H1 (cell line): ENCODE data around the gene NAA60. TPM values are rescaled to one million over a fixed set of nuclear protein-coding genes. Genes with fewer than 3 reads are reported as not detected.

Source experiments
- CTCF ChIA-PET: fragments of 300-600 bp; sonication (Branson Sonifier 250); formaldehyde crosslinking; loops from one replicate; lab custom pipeline; 2021; ENCODE audit not compliant: partially characterized antibody; lab: Charles Lee
- POLR2A ChIA-PET: fragments of 300-600 bp; sonication (Branson Sonifier 250); formaldehyde crosslinking; loops from one replicate; lab custom pipeline; 2021; ENCODE audit warnings: inconsistent platforms; ENCODE audit not compliant: partially characterized antibody; lab: Charles Lee
- DNase-seq, 2 experiments: peaks; one replicate each; pipeline versions ENCODE4 v3.0.0 to v3.0.0-alpha.2; 2010 to 2022; ENCODE audit warnings: low spot score in 2 of 2, low read depth in 1 of 2, mixed read lengths in 1 of 2
- FAIRE-seq: peaks from 2 replicates; lab custom pipeline; 2011; peaks lifted over from hg19 to GRCh38; lab: Jason Lieb, UNC
- H2AFZ ChIP-seq: 2 replicates; pipeline ENCODE4 v1.8.1; 2012; ENCODE audit warnings: low read length, inconsistent platforms
- H2AK5ac ChIP-seq: 2 replicates; pipeline ENCODE4 v1.6.1; 2013; ENCODE audit warnings: low read depth, low read length
- H2BK120ac ChIP-seq: replicated peaks from 2 replicates; pipeline ENCODE3; 2013; ENCODE audit warnings: low read depth, low read length, inconsistent platforms
- H2BK12ac ChIP-seq: 2 replicates; pipeline ENCODE4 v1.6.1; 2013; ENCODE audit warnings: low read depth, low read length
- H2BK15ac ChIP-seq: 2 replicates; pipeline ENCODE4 v1.6.1; 2013; ENCODE audit warnings: low read length
- H2BK20ac ChIP-seq: 2 replicates; pipeline ENCODE4 v1.6.1; 2013; ENCODE audit warnings: low read length
- H2BK5ac ChIP-seq: 2 replicates; pipeline ENCODE4 v1.6.1; 2013; ENCODE audit warnings: low read depth, low read length
- H3K14ac ChIP-seq: 2 replicates; pipeline ENCODE4 v1.6.1; 2013; ENCODE audit warnings: inconsistent platforms; ENCODE audit not compliant: insufficient read length
- H3K18ac ChIP-seq: 2 replicates; pipeline ENCODE4 v1.6.1; 2013; ENCODE audit warnings: low read length; ENCODE audit errors: extremely low read depth
- H3K23ac ChIP-seq: 2 replicates; pipeline ENCODE4 v1.6.1; 2013; ENCODE audit warnings: inconsistent platforms; ENCODE audit not compliant: insufficient read length
- H3K23me2 ChIP-seq: 2 replicates; pipeline ENCODE4 v1.6.1; 2013; ENCODE audit warnings: low read depth, low read length
- H3K27ac ChIP-seq: 2 replicates; pipeline ENCODE4 v1.6.1; 2011; ENCODE audit warnings: low read depth, low read length, inconsistent platforms
- H3K27me3 ChIP-seq, 4 experiments: replicated peaks in 1 of 4; 1 replicate in 1 of 4; 2 replicates in 3 of 4; pipeline versions ENCODE4 v1.6.1 to v1.8.1; 2011 to 2013; ENCODE audit warnings: low read length in 3 of 4, mild to moderate bottlenecking in 3 of 4, inconsistent platforms in 2 of 4, mixed read lengths in 2 of 4, moderate library complexity in 1 of 4; ENCODE audit not compliant: control insufficient read depth in 3 of 4, insufficient read depth in 3 of 4; ENCODE audit errors: extremely low read depth in 1 of 4
- H3K36me3 ChIP-seq, 4 experiments: 2 replicates each; pipeline versions ENCODE4 v1.6.1 to v1.8.1; 2011 to 2013; ENCODE audit warnings: mild to moderate bottlenecking in 4 of 4, low read length in 3 of 4, moderate library complexity in 2 of 4, control low read depth in 1 of 4, inconsistent platforms in 1 of 4; ENCODE audit not compliant: insufficient read depth in 4 of 4, control insufficient read depth in 2 of 4
- H3K4ac ChIP-seq: replicated peaks from 2 replicates; pipeline ENCODE3; 2013; ENCODE audit warnings: low read length, low read depth, mixed read lengths, inconsistent platforms; ENCODE audit not compliant: insufficient read length
- H3K4me1 ChIP-seq, 4 experiments: replicated peaks in 1 of 4; 1 replicate in 1 of 4; 2 replicates in 3 of 4; pipeline versions ENCODE4 v1.6.1 to v1.8.1; 2011 to 2013; ENCODE audit warnings: low read length in 3 of 4, inconsistent platforms in 2 of 4, mixed read lengths in 1 of 4; ENCODE audit not compliant: insufficient read depth in 4 of 4, control insufficient read depth in 3 of 4
- H3K4me2 ChIP-seq, 2 experiments: 2 replicates each; pipeline versions ENCODE4 v1.6.1 to v1.8.1; 2011 to 2013; ENCODE audit warnings: low read depth in 2 of 2, low read length in 2 of 2, control low read depth in 1 of 2, inconsistent platforms in 1 of 2, mild to moderate bottlenecking in 1 of 2; ENCODE audit not compliant: insufficient read depth in 1 of 2
- H3K4me3 ChIP-seq, 4 experiments: fragments of 200-600, 300-600 bp in 1 of 4; sonication (generic), shearing (Covaris generic), sonication (Bioruptor Twin) in 1 of 4; 2 replicates each; pipeline versions ENCODE4 v1.5.1 to v1.8.1; 2011 to 2016; ENCODE audit warnings: low read length in 4 of 4, low read depth in 3 of 4, control low read depth in 2 of 4, inconsistent platforms in 2 of 4, mild to moderate bottlenecking in 2 of 4, mixed read lengths in 1 of 4, moderate library complexity in 1 of 4; ENCODE audit not compliant: insufficient read depth in 2 of 4; ENCODE audit errors: extremely low read depth in 1 of 4
- H3K56ac ChIP-seq: replicated peaks from 2 replicates; pipeline ENCODE3; 2013; ENCODE audit warnings: low read depth, mild to moderate bottlenecking, mixed read lengths, low read length, inconsistent platforms; ENCODE audit not compliant: insufficient read length
- H3K79me1 ChIP-seq: 2 replicates; pipeline ENCODE4 v1.6.1; 2013; ENCODE audit warnings: low read depth, low read length, control low read depth
- H3K79me2 ChIP-seq, 2 experiments: 2 replicates each; pipeline versions ENCODE4 v1.6.1 to v1.8.1; 2012 to 2013; ENCODE audit warnings: low read length in 2 of 2, mild to moderate bottlenecking in 2 of 2, inconsistent platforms in 1 of 2; ENCODE audit not compliant: insufficient read depth in 2 of 2, control insufficient read depth in 1 of 2
- H3K9ac ChIP-seq, 4 experiments: replicated peaks in 1 of 4; 1 replicate in 1 of 4; 2 replicates in 3 of 4; pipeline versions ENCODE4 v1.6.1 to v1.8.1; 2011 to 2013; ENCODE audit warnings: low read depth in 3 of 4, low read length in 3 of 4, control low read depth in 2 of 4, mild to moderate bottlenecking in 2 of 4, moderate library complexity in 2 of 4, inconsistent platforms in 1 of 4; ENCODE audit errors: extremely low read depth in 1 of 4
- H3K9me3 ChIP-seq, 2 experiments: 2 replicates each; pipeline versions ENCODE4 v1.6.1 to v1.8.1; 2012 to 2013; ENCODE audit warnings: mild to moderate bottlenecking in 2 of 2, moderate library complexity in 2 of 2, control low read depth in 1 of 2, inconsistent platforms in 1 of 2, low read depth in 1 of 2, low read length in 1 of 2, mixed read lengths in 1 of 2; ENCODE audit not compliant: insufficient read depth in 2 of 2
- H4K20me1 ChIP-seq, 2 experiments: replicated peaks in 1 of 2; 2 replicates each; pipeline versions ENCODE3 to v1.8.1; 2011 to 2013; ENCODE audit warnings: inconsistent platforms in 2 of 2, low read length in 2 of 2, mild to moderate bottlenecking in 1 of 2; ENCODE audit not compliant: insufficient read depth in 2 of 2, control insufficient read depth in 1 of 2
- H4K5ac ChIP-seq: 2 replicates; pipeline ENCODE4 v1.6.1; 2013; ENCODE audit warnings: low read length, low read depth, mixed read lengths, inconsistent platforms; ENCODE audit not compliant: insufficient read length
- H4K8ac ChIP-seq: 2 replicates; pipeline ENCODE4 v1.8.0; 2013; ENCODE audit warnings: mild to moderate bottlenecking, moderate library complexity, low read length, inconsistent platforms; ENCODE audit not compliant: insufficient read depth; ENCODE audit errors: extremely low read depth
- H4K91ac ChIP-seq: replicated peaks from 2 replicates; pipeline ENCODE3; 2013; ENCODE audit warnings: low read length, mixed read lengths, inconsistent platforms; ENCODE audit not compliant: insufficient read length
- POLR2A ChIP-seq, 2 experiments: IDR thresholded peaks; 1 replicate in 1 of 2; 2 replicates in 1 of 2; pipeline ENCODE4 v1.6.1; 2011; ENCODE audit warnings: low read depth in 2 of 2, low read length in 2 of 2, mild to moderate bottlenecking in 2 of 2; ENCODE audit errors: control extremely low read depth in 1 of 2
- TBP ChIP-seq: IDR thresholded peaks from 2 replicates; pipeline ENCODE4 v1.6.1; 2011; ENCODE audit warnings: low read depth, low read length, improper control_type of control experiment
- WGBS, 2 experiments: shearing (Covaris generic) in 1 of 2; methylation state at CpG; one replicate each; pipeline versions ENCODE4 v1.1.6 to v1.1.7; 2013 to 2015; ENCODE audit warnings: low lambda C conversion rate in 2 of 2, mixed read lengths in 2 of 2, inconsistent platforms in 1 of 2, low coverage in 1 of 2, missing lambda C conversion rate in 1 of 2; ENCODE audit not compliant: insufficient replicate concordance in 2 of 2, insufficient coverage in 1 of 2, insufficient read length in 1 of 2; ENCODE audit errors: extremely low coverage in 1 of 2, missing lambda C conversion rate in 1 of 2; 5-methylcytosine and 5-hydroxymethylcytosine counted together
- polyA plus RNA-seq, 7 experiments: library from polyadenylated mRNA; depleted of rRNA in 3 of 7; stranded (reverse) in 5 of 7; unstranded in 2 of 7; fragments of >200 nt in 5 of 7; fragments of 200-250 nt in 2 of 7; gene quantifications; 1 replicate in 5 of 7; 2 replicates in 1 of 7; 4 replicates in 1 of 7; pipeline versions ENCODE4 v1.2.1 to v1.2.3, GENCODE V29; 2011 to 2013; ENCODE audit warnings: missing spikeins in 2 of 7, mixed read lengths in 2 of 7
- total RNA-seq: library from RNA; stranded (reverse); fragmentation: NEBNext Ultra II Directional; extraction: Animal tissue kit (Norgen Biotek cat#: 25700); gene quantifications from 2 replicates; pipeline ENCODE4 v1.2.1, GENCODE V29; 2021

NAA60 gene
- total and polyA plus RNA-seq, 2 of the 8 experiments (the other 6 are each of a cell fraction or from before 2014, with no cell fraction given) = 34.1 to 47.6 TPM

- H2AFZ ChIP-seq = no peak overlapping the region
- H3K4ac ChIP-seq = no peak overlapping the region
- DNase-seq (no peak), FAIRE-seq (no peak)
- peak overlapping the region in 3 of 4 experiments; percentile 11 to 97 (median 16); a peak in 3 of 8 replicates for H3K4me3 ChIP-seq
- no peak overlapping the region for H3K18ac ChIP-seq
- H4K8ac ChIP-seq = no peak overlapping the region
- H3K27ac ChIP-seq = no peak overlapping the region
- no peaks in the 10 kb centered on the region for H3K36me3 ChIP-seq
- H4K5ac ChIP-seq = no peak overlapping the region
- H3K56ac ChIP-seq = no peak overlapping the region
- no peak overlapping the region for H3K14ac ChIP-seq
- peaks cover 6 to 31% (median 18%) of the 10 kb centered on the region in 4 experiments; a peak in 6 of 7 replicates for H3K4me1 ChIP-seq
- H3K9me3 ChIP-seq = no peaks in the 10 kb centered on the region
- POLR2A ChIA-PET = interaction anchor here (1.1 kb wide), 1 partner anchor 16 kb away, joined by 3 read pairs; no protein-coding TSS in a partner anchor
- peak overlapping the region; percentile 72 to 85 for H3K4me2 ChIP-seq
- no peaks in the 10 kb centered on the region for H3K27me3 ChIP-seq
- H3K23ac ChIP-seq = no peak overlapping the region
- TF ChIP-seq TBP = no peak
- no peak for TF ChIP-seq POLR2A (IDR thresholded peaks at IDR 0.05; ENCODE audit: control extremely low read depth in 1 of 2, low read depth in 2 of 2, low read length in 2 of 2)
- H2BK20ac ChIP-seq = no peak overlapping the region
- H3K79me2 ChIP-seq = peaks cover 12 to 68% of the 10 kb centered on the region in 2 experiments
- peaks cover 8% of the 10 kb centered on the region; the same call in 1 of the 2 replicates for H3K23me2 ChIP-seq
- H3K9ac ChIP-seq = 0 out of 7 replicates have a peak overlapping the region, but pooled peaks of 1 of the 4 experiments have one; percentile 12
- H3K79me1 ChIP-seq = peaks cover 5% of the 10 kb centered on the region; the same call in 1 of the 2 replicates
- WGBS, 2 experiments = 87% methylated on average over 7 of the region's 7 CpGs; no CpG with 5 or more reads in 1 of the 2 experiments
- no peak overlapping the region for H2BK15ac ChIP-seq
- H2AK5ac ChIP-seq = no peak overlapping the region
- CTCF ChIA-PET = interaction anchor here (0.6 to 0.7 kb wide), 3 partner anchors 9 to 1054 kb away, joined by 3 to 4 read pairs (median 3); no protein-coding TSS in a partner anchor
- H2BK120ac ChIP-seq = no peak overlapping the region
- no peak overlapping the region for H4K91ac ChIP-seq
- H4K20me1 ChIP-seq = peaks cover 8 to 15% of the 10 kb centered on the region in 2 experiments
- no peak overlapping the region for H2BK12ac ChIP-seq
- no peak overlapping the region for H2BK5ac ChIP-seq
Observed at GRCh38 chr16:3460121-3460520, 16.6 kb downstream of the NAA60 start.
